ENCODE results near the gene HIF1AN. TPM values are rescaled to one million over a fixed set of nuclear protein-coding genes. Genes with fewer than 3 reads are reported as not detected.
A peak's percentile ranks its signal among the peaks of the same experiment; 100 is the strongest.

HIF1AN gene
- total RNA-seq, 4 donors from 2014 or later: 11.9 to 21.0 (median 15.6) TPM

DNA sequence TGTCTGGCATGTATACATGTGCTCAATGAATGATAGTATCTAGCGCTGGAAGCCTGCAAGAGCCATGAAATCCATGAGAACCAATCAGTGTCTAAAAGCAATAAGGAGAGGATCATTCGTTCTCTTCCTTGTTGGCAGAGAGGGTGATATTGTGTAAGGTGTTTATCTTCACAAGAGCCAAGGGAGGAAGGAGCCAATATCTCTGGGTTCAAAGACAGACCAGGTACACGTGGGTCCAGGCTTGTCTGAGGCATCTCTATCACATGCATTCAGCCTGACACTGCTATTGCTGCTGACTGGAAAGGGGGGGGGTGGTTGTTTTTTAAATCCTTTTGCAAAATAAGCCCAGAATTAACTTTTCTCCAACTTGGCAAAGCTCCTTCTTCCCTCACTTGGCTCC, 20.1 kb upstream of the HIF1AN start:
- whole genome bisulfite sequencing, 2 donors: 66 to 70% methylated on average over 3 of the region's 3 CpGs
- no peak overlapping the region for H3K4me3 ChIP-seq (ENCODE audit: low read depth, poor library complexity, severe bottlenecking)
- intact Hi-C loops (cut with DNase I; ENCODE audit: low total_unique reads): loop anchor here (5.0 to 10.0 kb wide), 2 partner anchors 71 to 168 kb away; partner anchors contain the start of gene SCD
- no peak for DNase-seq (ENCODE audit: low spot score in 2 of 2)
- no peak for TF ChIP-seq POLR2A (IDR thresholded peaks at IDR 0.05)
- TF ChIP-seq, protein P1, sequence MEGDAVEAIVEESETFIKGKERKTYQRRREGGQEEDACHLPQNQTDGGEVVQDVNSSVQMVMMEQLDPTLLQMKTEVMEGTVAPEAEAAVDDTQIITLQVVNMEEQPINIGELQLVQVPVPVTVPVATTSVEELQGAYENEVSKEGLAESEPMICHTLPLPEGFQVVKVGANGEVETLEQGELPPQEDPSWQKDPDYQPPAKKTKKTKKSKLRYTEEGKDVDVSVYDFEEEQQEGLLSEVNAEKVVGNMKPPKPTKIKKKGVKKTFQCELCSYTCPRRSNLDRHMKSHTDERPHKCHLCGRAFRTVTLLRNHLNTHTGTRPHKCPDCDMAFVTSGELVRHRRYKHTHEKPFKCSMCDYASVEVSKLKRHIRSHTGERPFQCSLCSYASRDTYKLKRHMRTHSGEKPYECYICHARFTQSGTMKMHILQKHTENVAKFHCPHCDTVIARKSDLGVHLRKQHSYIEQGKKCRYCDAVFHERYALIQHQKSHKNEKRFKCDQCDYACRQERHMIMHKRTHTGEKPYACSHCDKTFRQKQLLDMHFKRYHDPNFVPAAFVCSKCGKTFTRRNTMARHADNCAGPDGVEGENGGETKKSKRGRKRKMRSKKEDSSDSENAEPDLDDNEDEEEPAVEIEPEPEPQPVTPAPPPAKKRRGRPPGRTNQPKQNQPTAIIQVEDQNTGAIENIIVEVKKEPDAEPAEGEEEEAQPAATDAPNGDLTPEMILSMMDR (IDR thresholded peaks at IDR 0.05): no peak

DNA sequence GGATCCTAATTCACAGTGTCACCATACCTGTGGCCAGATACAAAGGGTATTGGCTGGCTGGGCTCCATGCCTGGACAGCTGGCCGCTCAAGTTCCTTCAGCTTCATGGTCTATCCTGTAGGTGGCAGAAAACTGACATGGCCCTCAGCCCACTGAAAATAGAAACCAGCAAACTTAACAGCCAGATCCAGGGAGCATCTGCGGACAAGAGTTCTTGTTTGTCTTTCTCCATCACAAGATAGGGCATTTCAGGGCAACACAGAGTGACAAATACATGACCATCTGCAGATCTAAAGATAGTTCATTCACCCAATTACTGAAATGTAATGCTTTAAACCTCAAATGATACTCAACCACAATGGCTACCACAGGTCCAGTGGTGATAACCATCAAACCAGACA, 18.9 kb upstream of the HIF1AN start:
- TF ChIP-seq, protein P1 (IDR thresholded peaks at IDR 0.05): no peak
- no peak for TF ChIP-seq POLR2A (IDR thresholded peaks at IDR 0.05)
- H3K4me3 ChIP-seq (ENCODE audit: low read depth, poor library complexity, severe bottlenecking): no peak overlapping the region
- intact Hi-C loops (cut with DNase I; ENCODE audit: low total_unique reads): loop anchor here (5.0 to 10.0 kb wide), 2 partner anchors 72 to 170 kb away; partner anchors contain the start of gene SCD
- DNase-seq (ENCODE audit: low spot score in 2 of 2): peak in 1 of 2 donors; percentile 39
- 94 to 96% methylated on average over 2 of the region's 2 CpGs for WGBS, 2 donors

DNA sequence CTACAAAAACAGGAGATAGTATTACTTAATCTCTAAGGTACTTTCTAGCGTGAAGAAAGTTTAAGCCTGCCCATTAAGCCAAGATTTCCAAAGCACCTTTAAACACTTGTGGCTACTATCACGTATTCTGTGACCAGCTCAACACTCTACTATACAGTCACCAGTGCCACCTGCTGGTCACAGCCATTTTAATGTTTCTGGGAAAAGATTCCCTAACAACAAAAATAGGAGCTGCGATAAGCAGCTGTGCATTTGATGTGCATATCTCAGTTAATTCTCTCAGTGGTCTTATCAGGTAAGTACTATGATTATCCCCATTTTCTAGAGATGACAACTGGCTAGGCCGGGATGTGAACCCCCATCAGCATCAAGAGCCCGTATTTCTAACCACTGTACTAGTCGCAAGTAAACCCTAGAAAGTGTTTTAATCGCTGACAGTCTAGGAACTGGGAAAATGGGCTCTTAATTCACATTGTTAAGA, 16.9 kb upstream of the HIF1AN start:
- H3K4me3 ChIP-seq (ENCODE audit: low read depth, poor library complexity, severe bottlenecking): no peak overlapping the region
- intact Hi-C loops (cut with DNase I; ENCODE audit: low total_unique reads): loop anchor here (5.0 to 10.0 kb wide), 2 partner anchors 74 to 172 kb away; partner anchors contain the start of gene SCD
- WGBS, 2 donors: 19 to 20% methylated on average over 7 of the region's 7 CpGs
- peak in 1 of 2 donors; percentile 65 for DNase-seq (ENCODE audit: low spot score in 2 of 2)
- TF ChIP-seq, protein P1 (IDR thresholded peaks at IDR 0.05): peak in 1 of 3 donors; percentile 27
- no peak for TF ChIP-seq POLR2A (IDR thresholded peaks at IDR 0.05)

DNA sequence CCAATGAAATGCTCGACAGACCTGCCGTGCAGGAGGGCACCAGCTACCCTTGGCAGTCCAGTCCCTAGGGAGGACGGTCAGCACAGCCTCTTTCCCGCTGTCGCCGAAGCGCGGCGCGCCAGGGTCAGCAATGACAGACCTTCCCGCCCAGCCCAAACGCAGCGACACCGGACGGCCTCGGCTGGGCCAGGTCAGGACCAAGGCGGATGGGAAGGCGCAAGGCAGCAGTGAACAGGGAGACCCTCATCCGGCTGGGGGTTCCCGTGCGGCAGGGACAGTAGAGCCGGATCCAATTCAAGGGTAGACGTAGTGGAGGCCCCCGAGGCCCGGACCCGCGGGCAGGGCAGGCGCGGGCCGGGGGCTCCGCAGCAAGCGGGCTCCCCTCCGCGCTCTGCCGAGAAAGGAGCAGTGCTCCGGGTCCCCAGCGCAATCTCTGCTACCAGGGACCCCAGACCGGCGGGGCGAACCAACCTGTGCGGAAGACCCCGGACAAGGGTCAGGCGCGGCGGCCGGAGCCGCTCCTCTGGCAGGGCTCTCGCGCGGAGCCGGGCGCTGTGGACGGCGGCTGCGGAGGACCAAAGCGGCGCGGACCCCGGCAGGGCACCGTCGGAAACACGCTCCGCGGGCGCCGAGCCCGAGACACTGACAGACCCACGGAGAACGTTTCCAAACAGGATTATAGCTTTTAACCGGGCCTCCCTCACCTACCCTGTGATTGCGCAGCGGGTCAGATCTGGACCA, 16.3 kb upstream of the HIF1AN start, which contains the start of gene SEC31B:
TSS of gene SEC31B (minus strand) at position 551 of the 741 bp plus-strand sequence. CDS start 2,909 bp downstream, outside the sequence.
- no peak within 1 kb of the TSS for H3K4me3 ChIP-seq (ENCODE audit: low read depth, poor library complexity, severe bottlenecking)
- DNase-seq (ENCODE audit: low spot score in 2 of 2): no peak
- WGBS, 2 donors: 21 to 30% methylated on average over 42 to 45 of the region's 72 CpGs
- no peak for TF ChIP-seq POLR2A (IDR thresholded peaks at IDR 0.05)
- TF ChIP-seq, protein P1 (IDR thresholded peaks at IDR 0.05): no peak
- intact Hi-C loops (cut with DNase I; ENCODE audit: low total_unique reads): loop anchor here (5.0 to 10.0 kb wide), 2 partner anchors 75 to 172 kb away; partner anchors contain the start of gene SCD

DNA sequence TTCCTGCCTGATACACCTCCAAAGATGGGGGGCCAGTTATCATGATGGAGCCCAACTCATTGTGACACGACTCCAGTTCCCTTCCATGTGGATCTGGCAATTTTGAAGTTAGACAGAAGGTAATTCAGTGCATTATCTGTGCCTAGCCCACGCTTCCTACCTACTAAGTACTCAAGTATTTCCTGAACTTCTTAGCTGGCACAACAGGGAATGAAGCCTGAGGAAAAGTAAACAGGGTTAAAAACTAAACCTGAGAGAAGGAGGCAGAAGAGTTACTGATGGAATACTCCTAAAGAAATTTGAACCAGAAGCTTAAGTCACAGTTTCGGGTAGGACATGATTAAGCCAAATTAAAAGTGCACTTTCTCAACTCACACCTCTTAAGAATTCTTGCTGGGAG, 14.9 kb upstream of the HIF1AN start:
- intact Hi-C loops (cut with DNase I; ENCODE audit: low total_unique reads): no loop called here
- DNase-seq (ENCODE audit: low spot score in 2 of 2): no peak
- TF ChIP-seq, protein P1 (IDR thresholded peaks at IDR 0.05): no peak
- no peak for TF ChIP-seq POLR2A (IDR thresholded peaks at IDR 0.05)
- 78 to 83% methylated on average over 3 of the region's 3 CpGs for WGBS, 2 donors
- H3K4me3 ChIP-seq (ENCODE audit: low read depth, poor library complexity, severe bottlenecking): no peak overlapping the region
